Embryonic facial prominence (tissue), 1 donor: Measurements from ENCODE around the gene ZNF565.
"Not testable (repeated sequence)": the region's sequence is repeated elsewhere in the genome, so short reads cannot be mapped to it uniquely, and the experiment has no call there.

Experiments
- DNase-seq: peaks from one replicate; pipeline ENCODE4 v3.0.0-alpha.2; 2016; ENCODE audit errors: extremely low spot score

ZNF565 gene

GRCh38 chr19:36212895-36213294, 1.6 kb downstream of the ZNF565 start:
- DNase-seq: no peak

GRCh38 chr19:36210497-36210896, 4.0 kb downstream of the ZNF565 start:
- no peak for DNase-seq

GRCh38 chr19:36209372-36209771, 5.1 kb downstream of the ZNF565 start:
- DNase-seq: no peak

DNA sequence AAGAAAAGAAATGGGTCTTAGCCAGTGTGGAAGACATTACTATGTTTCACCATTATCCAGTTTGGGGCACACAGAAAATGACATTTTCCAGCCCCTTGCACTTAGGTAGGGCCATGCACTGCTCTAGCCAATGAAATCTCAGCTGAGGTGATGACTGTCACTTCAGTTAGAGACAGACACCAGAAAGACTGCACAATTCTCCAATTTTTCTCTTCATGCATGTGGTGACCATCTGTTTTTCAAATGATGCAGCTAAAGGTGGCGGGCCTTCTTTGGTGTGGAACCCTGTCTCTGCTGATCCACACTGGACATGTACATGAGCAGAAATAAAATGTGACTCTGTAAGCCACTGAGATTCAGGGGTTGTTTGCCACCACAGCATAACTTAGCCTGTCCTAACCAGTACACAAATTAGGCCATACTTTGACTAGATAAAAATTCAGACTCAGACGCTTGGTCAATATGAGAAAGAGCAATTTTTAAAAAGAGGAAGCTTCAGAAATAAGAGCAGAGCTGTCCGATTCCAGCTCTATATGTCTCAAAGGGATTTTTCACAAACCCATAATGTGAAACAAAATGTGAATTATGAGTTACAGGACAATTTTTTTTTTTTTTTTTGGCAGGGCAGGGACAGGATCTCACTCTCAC, 6.7 kb downstream of the ZNF565 start:
- no peak for DNase-seq

GRCh38 chr19:36203293-36203692, 11.2 kb downstream of the ZNF565 start:
- DNase-seq: no peak

DNA sequence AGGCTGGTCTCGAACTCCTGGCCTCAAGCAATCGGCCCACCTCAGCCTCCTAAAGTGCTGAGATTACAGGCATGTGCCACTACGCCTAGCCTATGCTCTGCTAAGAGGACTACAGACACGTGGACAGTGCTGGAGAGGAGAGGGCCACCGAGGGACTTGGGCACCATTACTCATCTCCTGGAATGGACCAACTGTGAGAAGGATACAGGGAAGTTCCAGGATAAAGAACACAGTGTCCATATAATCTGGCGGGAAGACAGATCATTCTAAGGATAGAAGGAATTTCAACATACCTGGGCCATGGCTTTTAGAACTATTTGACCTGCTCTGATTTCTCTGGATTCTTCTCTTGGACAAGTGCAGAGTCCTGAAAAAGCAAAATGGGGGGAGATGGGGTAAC, 12.8 kb downstream of the ZNF565 start:
- DNase-seq: no peak

- no peak for DNase-seq
Measured at GRCh38 chr19:36198119-36198518, 16.3 kb downstream of the ZNF565 start.

- no peak for DNase-seq
Measured at GRCh38 chr19:36196249-36196648, 18.2 kb downstream of the ZNF565 start.

GRCh38 chr19:36186722-36187121, 27.7 kb downstream of the ZNF565 start:
- not testable (repeated sequence) for DNase-seq

GRCh38 chr19:36183245-36183628, 31.2 kb downstream of the ZNF565 start:
- DNase-seq: no peak

DNA sequence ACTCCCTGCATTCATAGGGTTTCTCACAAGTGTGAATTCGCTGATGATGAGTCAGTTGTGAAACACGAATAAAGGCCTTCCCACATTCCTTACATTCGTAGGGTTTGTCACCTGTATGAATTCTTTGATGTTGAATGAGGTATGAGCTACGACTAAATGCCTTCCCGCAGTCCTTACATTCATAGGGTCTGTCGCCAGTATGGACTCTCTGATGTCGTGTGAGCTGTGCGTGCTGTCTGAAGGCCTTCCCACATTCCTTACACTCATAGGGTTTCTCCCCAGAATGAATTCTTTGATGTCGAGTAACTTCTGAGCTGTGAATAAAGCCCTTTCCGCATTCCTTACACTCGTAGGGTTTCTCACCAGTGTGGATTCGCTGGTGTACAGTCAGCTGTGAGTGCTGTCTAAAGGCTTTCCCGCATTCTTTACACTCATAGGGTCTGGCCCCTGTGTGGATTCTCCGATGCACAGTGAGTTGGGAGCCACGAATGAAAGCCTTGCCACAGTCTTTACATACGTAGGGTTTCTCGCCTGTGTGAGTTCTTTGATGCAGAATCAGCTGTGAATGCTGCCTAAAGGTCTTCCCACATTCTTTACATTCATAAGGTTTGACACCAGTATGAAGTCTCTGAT, 31.7 kb downstream of the ZNF565 start:
- no peak for DNase-seq

GRCh38 chr19:36179077-36179476, 35.4 kb downstream of the ZNF565 start:
- not testable (repeated sequence) for DNase-seq

GRCh38 chr19:36173846-36174245, 40.6 kb downstream of the ZNF565 start:
- DNase-seq: not testable (repeated sequence)

- no peak for DNase-seq
Measured at GRCh38 chr19:36172852-36173251, 41.6 kb downstream of the ZNF565 start.

GRCh38 chr19:36169084-36169760, 45.2 kb downstream of the ZNF565 start:
- no peak for DNase-seq

- DNase-seq: no peak
Measured at GRCh38 chr19:36163813-36164212, 50.7 kb downstream of the ZNF565 start.

DNA sequence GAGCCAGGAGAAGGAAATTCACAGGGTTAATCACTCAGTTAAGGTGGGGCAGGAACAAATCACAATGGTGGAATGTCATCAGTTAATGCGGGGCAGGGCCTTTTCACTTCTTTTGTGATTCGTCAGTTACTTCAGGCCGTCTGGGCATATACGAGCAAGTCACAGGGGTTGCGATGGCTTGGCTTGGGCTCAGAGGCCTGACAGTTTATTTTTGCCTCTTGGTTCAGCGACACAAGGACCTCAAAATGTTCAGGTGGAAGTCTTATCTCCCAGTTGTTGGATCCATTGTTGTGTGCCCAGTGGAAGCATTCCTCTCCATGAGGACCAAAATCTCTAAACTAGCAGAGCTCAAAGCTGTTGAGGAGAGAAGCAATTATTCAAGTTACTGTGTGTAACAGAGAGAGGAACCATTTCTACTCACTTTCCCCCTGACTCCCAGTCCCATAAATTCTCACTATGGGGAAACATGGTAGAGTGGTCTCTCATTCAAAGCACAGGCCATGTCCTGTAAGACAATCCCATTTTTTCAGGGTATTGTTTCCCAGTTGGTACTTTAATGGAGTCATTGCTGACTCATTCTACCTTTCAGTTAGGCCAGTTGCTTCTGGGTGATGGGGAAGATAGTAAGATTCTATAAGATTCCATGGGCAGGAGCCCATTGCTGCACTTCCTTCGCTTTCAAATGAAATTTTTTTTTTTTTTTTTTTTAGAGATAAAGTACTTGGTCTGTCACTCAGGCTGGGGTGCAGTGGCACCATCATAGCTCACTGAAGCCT, 53.5 kb downstream of the ZNF565 start:
- no peak for DNase-seq

DNA sequence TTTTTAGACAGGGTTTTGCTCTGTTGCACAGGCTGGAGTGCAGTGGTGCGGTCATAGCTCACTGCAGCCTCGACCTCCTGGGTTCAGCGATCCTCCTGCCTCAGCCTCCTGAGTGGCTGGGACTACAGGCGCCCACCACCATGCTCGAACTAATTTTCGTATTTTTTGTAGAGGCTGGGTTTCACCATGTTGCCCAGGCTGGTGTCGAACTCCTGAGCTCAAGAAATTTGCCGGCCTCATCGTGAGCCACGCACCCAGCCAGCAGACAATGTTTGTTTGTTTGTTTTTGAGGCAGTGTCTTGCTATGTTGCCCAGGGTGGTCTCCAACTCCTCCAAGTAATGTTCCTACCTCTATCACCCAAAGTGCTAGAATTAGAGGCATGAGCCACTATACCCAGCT, 61.3 kb downstream of the ZNF565 start:
- no peak for DNase-seq

DNA sequence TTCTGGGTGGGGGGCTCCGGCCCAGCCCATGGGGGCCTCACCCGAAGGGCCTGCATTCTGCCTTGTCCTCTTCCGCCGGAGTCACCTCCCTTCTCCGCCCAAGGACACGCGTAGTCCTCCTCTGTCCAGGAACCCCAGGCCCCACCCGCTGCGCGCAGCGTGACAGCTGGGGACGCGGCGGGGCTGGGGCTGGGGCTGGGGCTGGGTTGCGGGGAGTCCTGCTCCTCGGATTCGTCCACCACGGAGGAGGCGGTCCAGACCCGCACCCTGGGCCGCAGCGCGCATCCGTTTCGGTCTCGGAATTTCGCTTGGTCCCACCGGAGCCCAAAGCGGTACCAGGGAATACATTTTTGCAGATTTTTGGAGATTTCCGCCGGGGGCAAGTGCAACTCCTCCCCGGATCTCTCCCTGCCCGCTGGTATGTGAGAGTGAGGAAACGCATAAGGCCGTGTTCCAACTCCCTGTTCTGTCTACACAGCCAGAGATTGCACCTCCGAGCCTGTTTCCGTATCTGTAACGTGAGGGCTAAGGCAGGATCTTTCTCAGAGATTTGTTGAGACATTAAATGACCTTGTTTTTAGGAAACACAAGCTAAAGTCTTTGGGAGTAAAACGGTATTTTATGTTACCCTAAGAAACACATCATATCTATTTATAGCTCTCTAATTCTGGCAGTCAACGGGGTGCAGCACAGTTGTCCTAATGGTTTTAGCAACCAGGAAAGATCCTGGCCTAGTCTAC, 61.9 kb downstream of the ZNF565 start, which contains the start of gene COX7A1:
Gene COX7A1 (minus strand): TSS at position 96 of the 740 bp plus-strand sequence. CDS start 40 bp downstream, at position 56.
- DNase-seq: no peak

DNA sequence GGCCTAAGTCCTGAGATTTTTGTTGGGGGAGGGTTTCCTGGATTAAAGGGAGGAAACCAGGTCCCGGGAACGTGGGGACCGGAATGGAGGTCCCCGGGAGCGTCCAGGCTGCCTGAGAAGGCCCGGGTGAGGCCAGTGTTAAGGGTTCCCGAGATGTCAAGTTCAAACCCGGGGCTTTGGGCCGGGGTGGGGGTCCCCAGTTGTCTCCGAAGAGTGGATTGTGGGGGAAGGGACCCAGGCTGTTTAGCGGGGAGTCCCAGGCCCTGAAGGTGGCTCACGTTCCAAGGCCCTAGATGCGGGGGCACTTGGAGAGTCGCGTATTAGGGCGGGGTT, 62.5 kb downstream of the ZNF565 start:
- no peak for DNase-seq

DNA sequence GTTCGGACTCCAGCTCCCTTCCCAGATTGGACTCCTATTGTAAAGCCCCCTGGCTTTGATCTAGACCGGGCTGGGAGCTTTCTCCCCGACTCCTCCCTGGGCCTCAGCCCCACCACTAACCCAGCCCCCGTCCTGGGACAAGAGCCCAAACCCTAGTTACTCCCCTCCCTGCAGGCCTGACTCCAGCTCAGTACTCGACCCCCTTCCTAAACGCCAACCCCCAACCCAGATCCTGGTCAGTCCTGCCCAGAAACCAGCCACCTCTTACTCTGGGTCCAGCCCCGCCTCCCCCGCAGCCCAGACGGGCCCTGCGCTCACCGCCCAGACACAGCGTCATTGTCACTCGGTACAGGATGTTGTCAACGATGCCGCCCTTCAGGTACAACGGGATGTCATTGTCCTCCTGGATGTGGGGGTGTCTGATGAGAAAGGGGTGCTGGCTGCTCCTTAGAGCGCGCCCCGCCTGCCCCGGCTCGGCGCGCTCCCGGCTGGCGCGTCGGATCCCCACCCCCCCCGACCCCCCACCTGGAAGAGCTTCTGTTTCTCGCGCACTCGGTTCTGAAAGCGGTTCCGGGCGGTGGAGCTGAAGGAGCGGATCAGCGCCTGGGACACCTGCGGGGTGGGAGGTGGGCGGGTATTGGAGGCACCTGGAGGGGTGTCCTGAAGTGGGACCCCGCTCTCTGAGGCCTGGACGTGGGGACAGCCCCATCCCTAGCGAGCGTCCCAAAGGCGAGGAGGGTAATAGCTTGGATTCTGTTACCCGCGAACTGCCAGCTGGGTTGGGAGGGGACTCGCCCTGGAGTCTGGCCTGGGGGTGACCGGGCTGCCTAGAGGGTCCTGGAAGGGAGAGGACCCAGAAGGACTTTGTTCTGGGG, 63.1 kb downstream of the ZNF565 start:
- no peak for DNase-seq
